Uterus (tissue), 4 donors: ENCODE measurements around the gene MKS1. TPM values are rescaled to one million over a fixed set of nuclear protein-coding genes. Genes with fewer than 3 reads are reported as not detected.

ENCODE experiments used
- DNase-seq, 2 donors: peaks; one replicate each; pipeline ENCODE4 v3.0.0-alpha.2; 2019 to 2020
- H3K27ac ChIP-seq, 2 donors: fragments of 200-600 bp; sonication (generic); 1 replicate in 1 of 2; 2 replicates in 1 of 2; pipeline ENCODE4 v1.5.1; 2016 to 2018
- H3K27me3 ChIP-seq, 2 donors: fragments of 200-600 bp; sonication (generic); one replicate each; pipeline ENCODE4 v1.5.1; 2018 to 2019; ENCODE audit warnings: control low read depth in 1 of 2
- H3K36me3 ChIP-seq, 2 donors: fragments of 200-600 bp; sonication (generic); one replicate each; pipeline ENCODE4 v1.5.1; 2019; ENCODE audit warnings: control low read depth in 1 of 2
- H3K4me1 ChIP-seq, 2 donors: fragments of 200-600 bp; sonication (generic); one replicate each; pipeline ENCODE4 v1.5.1; 2018 to 2019; ENCODE audit warnings: control low read depth in 1 of 2
- H3K4me3 ChIP-seq, 2 donors: fragments of 200-600 bp; sonication (generic); 1 replicate in 1 of 2; 2 replicates in 1 of 2; pipeline ENCODE4 v1.5.1; 2018 to 2019; ENCODE audit warnings: mild to moderate bottlenecking in 1 of 2
- H3K9me3 ChIP-seq, 2 donors: fragments of 200-600 bp; sonication (generic); one replicate each; pipeline ENCODE4 v1.5.1; 2019; ENCODE audit warnings: control low read depth in 1 of 2
- POLR2A ChIP-seq, 2 donors: fragments of 450-650 bp; IDR thresholded peaks; one replicate each; pipeline ENCODE4 v1.6.1; 2016; ENCODE audit warnings: antibody characterized with exemption in 2 of 2, mild to moderate bottlenecking in 1 of 2, moderate library complexity in 1 of 2
- intact Hi-C: fragments of 100-400 bp; cut with DNase I; formaldehyde crosslinking; loops from one replicate; pipeline ENCODE4 v1.15.1; 2023; ENCODE audit warnings: low total_unique reads
- total RNA-seq, 4 donors: library from RNA; depleted of rRNA in 3 of 4; stranded (reverse); fragments of >200 nt in 3 of 4; gene quantifications; one replicate each; pipeline versions ENCODE4 v1.1.0 to v1.2.4, GENCODE V29; 2014 to 2023
- TF ChIP-seq, protein P1 (sequence below), 4 experiments: fragments of 200-600 bp in 2 of 4; fragments of 450-650 bp in 2 of 4; sonication (generic) in 2 of 4; IDR thresholded peaks; one replicate each; pipeline ENCODE4 v1.5.1; 2016 to 2019; ENCODE audit warnings: antibody characterized with exemption in 4 of 4, mild to moderate bottlenecking in 2 of 4, moderate library complexity in 1 of 4
- donor health status: DM: yes; HTN: yes; CAD: no.

The MKS1 gene
- total RNA-seq, 4 donors from 2014 or later: 4.4 to 23.2 (median 12.3) TPM

DNA sequence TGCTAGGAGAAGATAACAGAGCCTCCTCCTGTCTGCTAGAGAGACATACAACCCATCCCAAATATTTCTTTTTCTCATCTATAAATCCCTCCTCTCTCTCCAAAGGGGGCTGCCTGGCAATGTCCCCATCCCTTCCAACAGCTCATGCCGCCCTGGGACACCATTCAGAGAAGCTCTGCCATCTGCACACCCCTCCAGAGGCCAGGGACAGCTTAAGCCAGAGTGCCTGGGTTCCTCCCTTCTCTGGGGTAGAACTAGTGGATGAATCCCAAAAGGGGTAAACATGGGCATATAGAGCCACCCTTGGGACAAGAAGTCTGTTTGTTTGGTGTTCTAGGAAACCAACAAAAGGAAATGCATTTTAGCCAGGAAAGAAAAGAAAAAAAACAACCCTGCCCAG is 16.8 kb upstream of the MKS1 start:
- no peaks in the 10 kb centered on the region for H3K36me3 ChIP-seq
- intact Hi-C loops: no loop called here
- no peak for DNase-seq
- no peak overlapping the region for H3K27ac ChIP-seq
- H3K4me1 ChIP-seq: no peaks in the 10 kb centered on the region
- no peaks in the 10 kb centered on the region for H3K9me3 ChIP-seq
- H3K27me3 ChIP-seq: no peaks in the 10 kb centered on the region
- TF ChIP-seq, protein P1, sequence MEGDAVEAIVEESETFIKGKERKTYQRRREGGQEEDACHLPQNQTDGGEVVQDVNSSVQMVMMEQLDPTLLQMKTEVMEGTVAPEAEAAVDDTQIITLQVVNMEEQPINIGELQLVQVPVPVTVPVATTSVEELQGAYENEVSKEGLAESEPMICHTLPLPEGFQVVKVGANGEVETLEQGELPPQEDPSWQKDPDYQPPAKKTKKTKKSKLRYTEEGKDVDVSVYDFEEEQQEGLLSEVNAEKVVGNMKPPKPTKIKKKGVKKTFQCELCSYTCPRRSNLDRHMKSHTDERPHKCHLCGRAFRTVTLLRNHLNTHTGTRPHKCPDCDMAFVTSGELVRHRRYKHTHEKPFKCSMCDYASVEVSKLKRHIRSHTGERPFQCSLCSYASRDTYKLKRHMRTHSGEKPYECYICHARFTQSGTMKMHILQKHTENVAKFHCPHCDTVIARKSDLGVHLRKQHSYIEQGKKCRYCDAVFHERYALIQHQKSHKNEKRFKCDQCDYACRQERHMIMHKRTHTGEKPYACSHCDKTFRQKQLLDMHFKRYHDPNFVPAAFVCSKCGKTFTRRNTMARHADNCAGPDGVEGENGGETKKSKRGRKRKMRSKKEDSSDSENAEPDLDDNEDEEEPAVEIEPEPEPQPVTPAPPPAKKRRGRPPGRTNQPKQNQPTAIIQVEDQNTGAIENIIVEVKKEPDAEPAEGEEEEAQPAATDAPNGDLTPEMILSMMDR (IDR thresholded peaks at IDR 0.05): no peak
- TF ChIP-seq POLR2A (IDR thresholded peaks at IDR 0.05): no peak
- no peak overlapping the region for H3K4me3 ChIP-seq

DNA sequence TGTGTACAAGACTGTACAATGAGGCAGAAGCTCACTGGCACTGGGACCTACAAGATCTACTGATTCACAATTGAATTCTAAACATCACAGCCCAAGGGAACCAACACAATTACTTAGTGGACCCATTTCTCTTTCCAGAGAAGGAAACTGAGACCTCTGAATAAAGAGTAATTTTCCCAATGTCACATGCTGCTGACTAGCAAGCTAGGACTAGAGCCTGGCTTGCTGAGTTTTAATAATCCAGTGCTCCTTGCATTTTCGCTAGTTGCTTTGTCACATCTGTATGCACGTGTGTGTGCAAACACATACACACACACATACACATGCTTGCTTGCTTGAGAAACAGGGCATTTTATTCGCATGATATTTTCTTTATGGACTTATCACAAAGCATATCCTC is 15.5 kb upstream of the MKS1 start:
- no peak for DNase-seq
- Histone ChIP-seq H3K9me3 (no peaks in the 10 kb centered on the region), H3K27me3 (no peaks in the 10 kb centered on the region), H3K4me3 (no peak overlapping the region), H3K36me3 (no peaks in the 10 kb centered on the region), H3K4me1 (no peaks in the 10 kb centered on the region), H3K27ac (no peak overlapping the region)
- no peak for TF ChIP-seq POLR2A (IDR thresholded peaks at IDR 0.05)
- TF ChIP-seq, protein P1 (IDR thresholded peaks at IDR 0.05): no peak
- intact Hi-C loops: no loop called here

GRCh38 chr17:58233543-58233942 is 14.5 kb upstream of the MKS1 start:
- DNase-seq: no peak
- Histone ChIP-seq H3K27ac (no peak overlapping the region), H3K4me3 (no peak overlapping the region), H3K36me3 (no peaks in the 10 kb centered on the region), H3K27me3 (no peaks in the 10 kb centered on the region), H3K4me1 (no peaks in the 10 kb centered on the region), H3K9me3 (no peaks in the 10 kb centered on the region)
- intact Hi-C loops: no loop called here
- no peak for TF ChIP-seq POLR2A (IDR thresholded peaks at IDR 0.05)
- TF ChIP-seq, protein P1 (IDR thresholded peaks at IDR 0.05): no peak

- Histone ChIP-seq H3K27ac (peak overlapping the region in 1 of 2 donors; percentile 40), H3K4me1 (no peaks in the 10 kb centered on the region), H3K4me3 (no peak overlapping the region), H3K36me3 (no peaks in the 10 kb centered on the region), H3K27me3 (no peaks in the 10 kb centered on the region), H3K9me3 (no peaks in the 10 kb centered on the region)
- TF ChIP-seq POLR2A (IDR thresholded peaks at IDR 0.05): no peak
- TF ChIP-seq, protein P1 (IDR thresholded peaks at IDR 0.05): no peak
- intact Hi-C loops: no loop called here
- no peak for DNase-seq
Measured at GRCh38 chr17:58232707-58233156, 13.7 kb upstream of the MKS1 start.

DNA sequence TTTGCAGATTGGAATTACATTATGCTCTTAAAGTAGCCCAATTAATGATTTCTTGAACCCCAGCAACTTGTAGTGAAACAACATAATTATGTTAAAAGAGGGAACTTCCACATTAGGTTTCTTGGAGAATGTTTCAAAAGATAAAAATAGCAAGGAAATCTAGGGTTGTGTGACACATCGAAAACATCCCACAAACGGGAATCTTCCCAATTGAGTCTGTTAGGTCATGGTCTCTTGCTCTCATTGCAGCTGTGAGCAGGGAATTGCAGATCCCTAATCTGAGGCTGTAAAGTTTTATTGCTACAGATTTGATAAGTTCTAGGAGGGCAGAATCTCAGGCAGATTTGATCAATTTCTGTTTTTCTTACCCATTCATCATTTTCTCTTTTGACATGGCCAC is 12.6 kb upstream of the MKS1 start:
- DNase-seq: no peak
- H3K27ac ChIP-seq: peak overlapping the region; percentile 14 to 40
- TF ChIP-seq POLR2A (IDR thresholded peaks at IDR 0.05): no peak
- TF ChIP-seq, protein P1 (IDR thresholded peaks at IDR 0.05): no peak
- no peaks in the 10 kb centered on the region for H3K36me3 ChIP-seq
- H3K4me1 ChIP-seq: no peaks in the 10 kb centered on the region
- no peak overlapping the region for H3K4me3 ChIP-seq
- no peaks in the 10 kb centered on the region for H3K9me3 ChIP-seq
- intact Hi-C loops: no loop called here
- no peaks in the 10 kb centered on the region for H3K27me3 ChIP-seq
